GM18858 (cell line): ENCODE measurements around the gene LRP10.

Experiments used
- ATAC-seq: cut with Tn5 transposase; IDR thresholded peaks from one replicate; pipeline ENCODE4 v1.9.1; 2021; ENCODE audit not compliant: unreplicated experiment

The LRP10 gene

GRCh38 chr14:22864979-22865378, 6.6 kb upstream of the LRP10 start:
- ATAC-seq: no peak

DNA sequence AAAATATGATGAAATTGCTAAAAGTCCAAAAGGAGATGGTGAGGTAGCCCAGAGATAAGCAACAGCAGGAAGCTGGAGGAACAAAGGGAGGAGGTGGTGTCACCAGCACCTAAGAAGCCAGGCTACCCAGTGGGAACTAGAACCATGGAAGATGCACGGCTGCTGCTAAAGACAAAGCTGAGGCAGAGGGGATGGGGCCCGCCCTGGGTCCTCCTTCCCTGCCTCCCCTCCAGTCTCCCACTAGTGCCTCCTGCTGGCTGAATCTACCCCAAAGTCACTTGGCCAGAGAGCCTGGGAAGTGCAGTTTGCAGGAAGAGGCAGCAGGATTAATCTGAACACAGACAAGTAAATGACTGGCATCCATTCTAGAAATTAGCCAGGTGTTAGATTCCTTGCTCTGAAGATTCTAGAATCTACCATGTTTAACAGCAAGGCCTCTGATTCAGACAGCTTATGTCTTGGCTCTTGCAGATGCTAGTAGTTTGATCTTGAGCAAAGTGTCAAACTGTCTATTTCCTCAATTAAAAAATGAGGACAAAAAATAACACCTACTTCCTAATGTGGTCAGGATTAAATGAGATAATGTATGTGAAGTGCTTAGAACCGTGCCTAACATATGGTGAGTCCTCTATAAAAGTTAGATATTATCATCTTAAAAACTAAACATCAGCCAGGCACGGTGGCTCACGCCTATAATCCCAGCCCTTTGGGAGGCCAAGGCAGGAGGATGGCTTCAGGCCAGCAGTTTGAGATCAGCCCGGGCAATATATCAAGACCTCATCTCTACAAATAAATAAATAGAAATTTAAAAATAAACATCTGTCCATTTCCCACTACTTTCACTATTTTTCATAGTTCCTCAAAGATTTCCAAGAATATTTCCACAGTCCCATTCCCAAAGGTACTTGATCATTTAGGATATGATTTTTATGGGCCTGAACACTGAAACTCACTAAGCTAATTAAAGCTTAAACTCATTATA, 5.8 kb upstream of the LRP10 start:
- no peak for ATAC-seq

DNA sequence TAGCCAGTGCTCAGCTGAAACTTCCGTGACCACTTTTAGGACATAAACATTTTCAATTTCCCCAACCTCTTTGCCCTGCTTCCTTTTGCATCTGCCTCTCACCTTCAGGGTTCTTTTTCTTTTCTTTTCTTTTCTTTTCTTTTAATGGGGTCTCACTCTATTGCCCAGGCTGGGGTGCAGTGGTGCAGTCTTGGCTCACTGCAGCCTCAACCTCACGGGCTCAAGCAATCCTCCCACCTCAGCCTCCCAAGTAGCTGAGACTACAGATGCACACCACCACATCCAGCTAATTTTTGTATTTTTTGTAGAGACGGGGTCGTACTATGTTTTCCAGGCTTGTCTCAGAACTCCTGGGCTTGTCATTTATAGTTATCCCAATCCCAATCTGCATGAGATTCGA, 4.7 kb upstream of the LRP10 start:
- no peak for ATAC-seq

- ATAC-seq: peak; percentile 37
Observed at GRCh38 chr14:22870811-22871223, 723 bp upstream of the LRP10 start.

GRCh38 chr14:22872033-22872832, 693 bp downstream of the LRP10 start:
- ATAC-seq: peak; percentile 6

DNA sequence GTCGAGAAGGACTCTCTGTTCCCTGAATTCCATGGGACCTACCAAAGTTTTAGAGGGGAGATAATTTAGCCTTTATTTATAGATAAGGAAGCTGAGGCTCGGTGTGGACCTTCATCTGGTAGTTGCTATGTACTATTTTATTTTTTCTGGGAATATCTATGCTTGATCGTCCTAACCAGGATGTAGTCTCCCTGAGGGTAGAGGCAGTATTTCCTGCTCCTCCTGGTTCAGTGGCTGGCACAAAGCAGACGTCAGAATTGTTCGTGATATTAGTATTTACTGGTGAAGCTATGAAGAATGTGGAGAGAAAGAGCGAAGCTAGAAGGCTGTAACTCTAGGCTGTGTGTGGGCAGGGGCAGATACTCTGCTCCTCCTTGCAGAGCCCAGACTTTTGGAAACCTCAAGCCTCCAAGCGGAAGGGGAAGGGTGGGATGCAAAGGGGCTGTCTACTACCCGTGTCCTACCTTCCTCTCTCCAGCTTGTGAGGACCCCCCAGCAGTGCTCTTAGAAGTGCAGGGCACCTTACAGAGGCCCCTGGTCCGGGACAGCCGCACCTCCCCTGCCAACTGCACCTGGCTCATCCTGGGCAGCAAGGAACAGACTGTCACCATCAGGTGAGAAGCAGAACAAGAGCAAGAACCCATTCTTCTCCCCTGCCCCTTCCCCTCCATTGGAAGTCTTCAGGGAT, 1.4 kb downstream of the LRP10 start:
- ATAC-seq: no peak

DNA sequence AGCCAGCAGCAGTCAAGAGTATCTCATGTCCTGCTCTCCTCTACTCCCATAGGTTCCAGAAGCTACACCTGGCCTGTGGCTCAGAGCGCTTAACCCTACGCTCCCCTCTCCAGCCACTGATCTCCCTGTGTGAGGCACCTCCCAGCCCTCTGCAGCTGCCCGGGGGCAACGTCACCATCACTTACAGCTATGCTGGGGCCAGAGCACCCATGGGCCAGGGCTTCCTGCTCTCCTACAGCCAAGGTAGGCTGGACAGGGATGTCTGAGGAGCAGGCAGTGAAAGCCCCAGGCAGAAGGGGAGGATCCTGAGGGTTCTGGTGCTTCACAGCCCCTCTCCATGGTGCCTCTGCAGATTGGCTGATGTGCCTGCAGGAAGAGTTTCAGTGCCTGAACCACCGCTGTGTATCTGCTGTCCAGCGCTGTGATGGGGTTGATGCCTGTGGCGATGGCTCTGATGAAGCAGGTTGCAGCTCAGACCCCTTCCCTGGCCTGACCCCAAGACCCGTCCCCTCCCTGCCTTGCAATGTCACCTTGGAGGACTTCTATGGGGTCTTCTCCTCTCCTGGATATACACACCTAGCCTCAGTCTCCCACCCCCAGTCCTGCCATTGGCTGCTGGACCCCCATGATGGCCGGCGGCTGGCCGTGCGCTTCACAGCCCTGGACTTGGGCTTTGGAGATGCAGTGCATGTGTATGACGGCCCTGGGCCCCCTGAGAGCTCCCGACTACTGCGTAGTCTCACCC, 3.6 kb downstream of the LRP10 start:
- no peak for ATAC-seq

DNA sequence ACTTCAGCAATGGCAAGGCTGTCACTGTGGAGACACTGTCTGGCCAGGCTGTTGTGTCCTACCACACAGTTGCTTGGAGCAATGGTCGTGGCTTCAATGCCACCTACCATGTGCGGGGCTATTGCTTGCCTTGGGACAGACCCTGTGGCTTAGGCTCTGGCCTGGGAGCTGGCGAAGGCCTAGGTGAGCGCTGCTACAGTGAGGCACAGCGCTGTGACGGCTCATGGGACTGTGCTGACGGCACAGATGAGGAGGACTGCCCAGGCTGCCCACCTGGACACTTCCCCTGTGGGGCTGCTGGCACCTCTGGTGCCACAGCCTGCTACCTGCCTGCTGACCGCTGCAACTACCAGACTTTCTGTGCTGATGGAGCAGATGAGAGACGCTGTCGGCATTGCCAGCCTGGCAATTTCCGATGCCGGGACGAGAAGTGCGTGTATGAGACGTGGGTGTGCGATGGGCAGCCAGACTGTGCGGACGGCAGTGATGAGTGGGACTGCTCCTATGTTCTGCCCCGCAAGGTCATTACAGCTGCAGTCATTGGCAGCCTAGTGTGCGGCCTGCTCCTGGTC, 4.3 kb downstream of the LRP10 start:
- ATAC-seq: no peak

DNA sequence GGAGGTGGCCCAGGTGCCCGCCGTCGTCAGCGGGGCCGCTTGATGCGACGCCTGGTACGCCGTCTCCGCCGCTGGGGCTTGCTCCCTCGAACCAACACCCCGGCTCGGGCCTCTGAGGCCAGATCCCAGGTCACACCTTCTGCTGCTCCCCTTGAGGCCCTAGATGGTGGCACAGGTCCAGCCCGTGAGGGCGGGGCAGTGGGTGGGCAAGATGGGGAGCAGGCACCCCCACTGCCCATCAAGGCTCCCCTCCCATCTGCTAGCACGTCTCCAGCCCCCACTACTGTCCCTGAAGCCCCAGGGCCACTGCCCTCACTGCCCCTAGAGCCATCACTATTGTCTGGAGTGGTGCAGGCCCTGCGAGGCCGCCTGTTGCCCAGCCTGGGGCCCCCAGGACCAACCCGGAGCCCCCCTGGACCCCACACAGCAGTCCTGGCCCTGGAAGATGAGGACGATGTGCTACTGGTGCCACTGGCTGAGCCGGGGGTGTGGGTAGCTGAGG, 5.5 kb downstream of the LRP10 start:
- ATAC-seq: no peak

DNA sequence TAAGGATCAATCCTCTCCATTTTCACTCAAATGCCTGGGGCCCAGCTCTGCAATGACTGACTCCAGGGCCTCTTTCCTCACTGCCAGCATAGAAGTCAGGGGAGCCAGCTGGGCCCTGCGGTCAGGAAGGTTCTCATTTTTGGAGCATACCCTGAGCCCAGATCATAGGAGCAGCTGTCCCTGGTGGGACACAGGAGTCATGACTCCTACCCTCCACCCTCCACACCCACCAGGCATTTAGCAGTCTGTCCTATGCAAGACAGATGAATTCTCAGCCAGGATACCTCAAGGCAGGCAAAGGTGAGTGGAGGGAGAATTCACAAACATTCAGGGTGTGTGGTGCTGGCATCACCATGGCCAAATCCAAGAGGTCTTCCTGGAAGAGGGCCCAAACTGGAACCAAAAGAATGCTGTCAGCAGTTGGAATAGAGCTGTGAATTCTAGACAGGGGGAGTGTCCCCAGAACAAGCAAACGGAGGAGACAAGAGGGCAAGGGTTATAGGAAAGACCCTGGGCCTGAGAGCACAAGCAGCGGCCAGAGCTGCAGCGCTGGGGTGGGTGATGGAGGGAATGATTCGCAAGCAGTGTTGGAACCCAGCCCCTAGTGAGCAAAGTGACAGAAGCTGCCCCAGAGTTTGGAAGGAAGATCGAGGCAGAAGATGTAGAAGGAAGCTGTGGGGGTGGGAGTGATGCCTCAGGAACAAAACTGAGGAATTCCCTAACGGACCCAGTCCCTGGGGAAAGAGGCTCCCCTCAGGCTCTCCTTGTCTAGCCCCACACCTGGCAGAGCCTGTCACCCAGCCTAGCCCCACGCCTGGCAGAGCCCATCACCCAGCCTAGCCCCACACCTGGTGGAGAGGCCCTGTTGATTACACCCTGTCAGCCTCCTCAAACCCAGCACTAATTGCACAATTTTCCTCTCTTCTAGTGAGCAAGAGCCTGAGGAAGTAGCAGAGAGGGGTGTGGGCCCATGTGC, 7.0 kb downstream of the LRP10 start:
- ATAC-seq: no peak

DNA sequence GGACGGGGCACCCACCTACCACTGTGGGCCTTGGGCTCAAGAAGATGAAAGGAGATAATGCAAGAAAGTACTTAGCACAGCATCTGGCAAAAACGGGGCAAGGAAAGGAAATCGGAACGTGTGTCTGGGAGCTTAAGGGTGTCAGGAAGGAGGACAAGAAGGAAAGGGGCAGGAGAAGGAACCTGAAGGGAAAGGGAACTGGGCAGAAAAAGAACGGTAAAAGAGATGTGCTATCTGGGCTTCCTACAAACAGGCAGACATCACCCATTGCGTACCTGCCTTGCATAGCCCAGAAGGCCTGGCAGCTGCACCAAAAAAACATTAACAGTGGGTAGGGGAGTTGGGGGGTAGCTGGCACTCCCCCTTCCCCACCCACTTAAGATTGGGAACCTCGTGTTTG, 10.5 kb downstream of the LRP10 start:
- ATAC-seq: no peak

- ATAC-seq: no peak
Observed at GRCh38 chr14:22882529-22883172, 11.1 kb downstream of the LRP10 start.

- no peak for ATAC-seq
Observed at GRCh38 chr14:22883173-22883976, 11.8 kb downstream of the LRP10 start, which contains the start of gene REM2. Gene REM2, plus strand, starts transcription at chr14:22883222. Its CDS starts 66 bp downstream, at chr14:22883288.

- ATAC-seq: no peak
Observed at GRCh38 chr14:22884076-22884737, 12.7 kb downstream of the LRP10 start.

- no peak for ATAC-seq
Observed at GRCh38 chr14:22884738-22885523, 13.4 kb downstream of the LRP10 start.

- ATAC-seq: no peak
Observed at GRCh38 chr14:22885975-22886374, 14.4 kb downstream of the LRP10 start.
